ENCODE data around the gene RPSA.

DNA sequence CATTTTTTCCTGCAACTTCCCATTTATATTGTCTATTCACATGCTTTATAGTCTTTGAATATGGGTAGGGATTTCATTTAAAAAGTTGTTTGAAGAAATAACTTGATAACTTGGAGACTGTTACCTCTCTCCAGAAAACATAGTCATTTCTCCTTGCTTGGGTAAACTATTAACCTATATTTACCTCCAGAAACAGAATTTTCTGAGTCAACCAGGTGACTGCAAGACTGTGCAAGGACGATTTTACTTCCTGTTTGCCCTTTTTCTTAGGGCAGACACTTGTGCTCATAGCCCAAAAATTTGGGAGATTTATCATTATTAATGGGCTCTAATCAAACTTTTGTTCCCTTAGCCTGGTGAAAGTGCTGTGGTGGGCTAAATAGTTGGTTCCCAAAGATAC is 46.6 kb downstream of the RPSA start:
- TF ChIP-seq, protein P1, sequence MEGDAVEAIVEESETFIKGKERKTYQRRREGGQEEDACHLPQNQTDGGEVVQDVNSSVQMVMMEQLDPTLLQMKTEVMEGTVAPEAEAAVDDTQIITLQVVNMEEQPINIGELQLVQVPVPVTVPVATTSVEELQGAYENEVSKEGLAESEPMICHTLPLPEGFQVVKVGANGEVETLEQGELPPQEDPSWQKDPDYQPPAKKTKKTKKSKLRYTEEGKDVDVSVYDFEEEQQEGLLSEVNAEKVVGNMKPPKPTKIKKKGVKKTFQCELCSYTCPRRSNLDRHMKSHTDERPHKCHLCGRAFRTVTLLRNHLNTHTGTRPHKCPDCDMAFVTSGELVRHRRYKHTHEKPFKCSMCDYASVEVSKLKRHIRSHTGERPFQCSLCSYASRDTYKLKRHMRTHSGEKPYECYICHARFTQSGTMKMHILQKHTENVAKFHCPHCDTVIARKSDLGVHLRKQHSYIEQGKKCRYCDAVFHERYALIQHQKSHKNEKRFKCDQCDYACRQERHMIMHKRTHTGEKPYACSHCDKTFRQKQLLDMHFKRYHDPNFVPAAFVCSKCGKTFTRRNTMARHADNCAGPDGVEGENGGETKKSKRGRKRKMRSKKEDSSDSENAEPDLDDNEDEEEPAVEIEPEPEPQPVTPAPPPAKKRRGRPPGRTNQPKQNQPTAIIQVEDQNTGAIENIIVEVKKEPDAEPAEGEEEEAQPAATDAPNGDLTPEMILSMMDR (IDR thresholded peaks at IDR 0.05; ENCODE audit: borderline replicate concordance, extremely low read depth, low read length, poor library complexity, severe bottlenecking) = no peak
- no peak for TF ChIP-seq EZH2 (IDR thresholded peaks at IDR 0.05; ENCODE audit: borderline replicate concordance, low read depth, low read length, severe bottlenecking)
